HG03025 (cell line): ENCODE measurements around the gene LDLRAD3.
"Not testable (repeated sequence)": the region's sequence is repeated elsewhere in the genome, so short reads cannot be mapped to it uniquely, and the experiment has no call there.

Experiments used
- ATAC-seq: cut with Tn5 transposase; IDR thresholded peaks from one replicate; pipeline ENCODE4 v1.9.1; 2021; ENCODE audit warnings: mild to moderate bottlenecking, moderate library complexity; ENCODE audit not compliant: unreplicated experiment, low FRiP score

The LDLRAD3 gene

GRCh38 chr11:35986947-35987346, 43.1 kb downstream of the LDLRAD3 start:
- no peak for ATAC-seq

- ATAC-seq: no peak
Observed at GRCh38 chr11:35990170-35990569, 46.3 kb downstream of the LDLRAD3 start.

GRCh38 chr11:35990816-35991215, 47.0 kb downstream of the LDLRAD3 start:
- no peak for ATAC-seq

- no peak for ATAC-seq
Observed at GRCh38 chr11:35992548-35992947, 48.7 kb downstream of the LDLRAD3 start.

GRCh38 chr11:35994421-35994820, 50.6 kb downstream of the LDLRAD3 start:
- no peak for ATAC-seq

GRCh38 chr11:35995681-35996271, 51.9 kb downstream of the LDLRAD3 start:
- ATAC-seq: no peak

GRCh38 chr11:35997902-35998520, 54.1 kb downstream of the LDLRAD3 start:
- no peak for ATAC-seq

GRCh38 chr11:35998634-35999033, 54.8 kb downstream of the LDLRAD3 start:
- no peak for ATAC-seq

GRCh38 chr11:36000616-36001190, 56.8 kb downstream of the LDLRAD3 start:
- no peak for ATAC-seq

GRCh38 chr11:36002196-36002595, 58.3 kb downstream of the LDLRAD3 start:
- ATAC-seq: no peak

- no peak for ATAC-seq
Observed at GRCh38 chr11:36002796-36003195, 58.9 kb downstream of the LDLRAD3 start.

- ATAC-seq: no peak
Observed at GRCh38 chr11:36006556-36006955, 62.7 kb downstream of the LDLRAD3 start.

- ATAC-seq: no peak
Observed at GRCh38 chr11:36007127-36007655, 63.3 kb downstream of the LDLRAD3 start.

GRCh38 chr11:36008584-36008983, 64.7 kb downstream of the LDLRAD3 start:
- no peak for ATAC-seq

- ATAC-seq: no peak
Observed at GRCh38 chr11:36009473-36009872, 65.6 kb downstream of the LDLRAD3 start.

- no peak for ATAC-seq
Observed at GRCh38 chr11:36010010-36010740, 66.3 kb downstream of the LDLRAD3 start.

GRCh38 chr11:36011574-36011973, 67.7 kb downstream of the LDLRAD3 start:
- no peak for ATAC-seq

- no peak for ATAC-seq
Observed at GRCh38 chr11:36012455-36012854, 68.6 kb downstream of the LDLRAD3 start.

GRCh38 chr11:36012979-36013378, 69.1 kb downstream of the LDLRAD3 start:
- ATAC-seq: no peak

GRCh38 chr11:36013446-36013845, 69.6 kb downstream of the LDLRAD3 start:
- not testable (repeated sequence) for ATAC-seq
